Stimulated activated CD8-positive, alpha-beta memory T cell treated with anti-CD3 and anti-CD28 coated beads, Interleukin-12 subunit alpha, Interleukin-12 subunit beta, amount 100 ng/mL, for 24 hours (primary cell): Measurements from ENCODE around the gene MARVELD2.
"Not testable (repeated sequence)": the region's sequence is repeated elsewhere in the genome, so short reads cannot be mapped to it uniquely, and the experiment has no call there.

ENCODE experiments used
- DNase-seq: peaks from one replicate; pipeline ENCODE4 v3.0.0-alpha.2; 2020; ENCODE audit errors: extremely low read depth

MARVELD2 gene

GRCh38 chr5:69450116-69450515 is 35.2 kb downstream of the MARVELD2 start:
- no peak for DNase-seq

- DNase-seq: not testable (repeated sequence)
These were observed 35.6 kb downstream of the MARVELD2 start for GRCh38 chr5:69450527-69450926.

GRCh38 chr5:69451941-69452647 is 37.2 kb downstream of the MARVELD2 start:
- DNase-seq: no peak

- not testable (repeated sequence) for DNase-seq
These were observed 38.6 kb downstream of the MARVELD2 start for GRCh38 chr5:69453487-69453886.

- no peak for DNase-seq
These were observed 39.7 kb downstream of the MARVELD2 start for GRCh38 chr5:69454460-69455249.

GRCh38 chr5:69455428-69455988 is 40.6 kb downstream of the MARVELD2 start:
- DNase-seq: not testable (repeated sequence)

GRCh38 chr5:69462170-69462569 is 47.3 kb downstream of the MARVELD2 start:
- no peak for DNase-seq

GRCh38 chr5:69466375-69466774 is 51.5 kb downstream of the MARVELD2 start:
- not testable (repeated sequence) for DNase-seq

- DNase-seq: no peak
These were observed 52.7 kb downstream of the MARVELD2 start for GRCh38 chr5:69467442-69468225.

GRCh38 chr5:69468631-69469030 is 53.7 kb downstream of the MARVELD2 start:
- no peak for DNase-seq

- DNase-seq: not testable (repeated sequence)
These were observed 56.6 kb downstream of the MARVELD2 start for GRCh38 chr5:69471516-69471915.

- not testable (repeated sequence) for DNase-seq
These were observed 57.7 kb downstream of the MARVELD2 start for GRCh38 chr5:69472535-69473143.

GRCh38 chr5:69477170-69477569 is 62.3 kb downstream of the MARVELD2 start:
- no peak for DNase-seq

GRCh38 chr5:69478296-69478695 is 63.4 kb downstream of the MARVELD2 start:
- not testable (repeated sequence) for DNase-seq

GRCh38 chr5:69484891-69485290 is 70.0 kb downstream of the MARVELD2 start:
- DNase-seq: no peak

- DNase-seq: no peak
These were observed 70.6 kb downstream of the MARVELD2 start for GRCh38 chr5:69485471-69485870.

- no peak for DNase-seq
These were observed 74.3 kb downstream of the MARVELD2 start for GRCh38 chr5:69489246-69489645.

GRCh38 chr5:69491027-69491426 is 76.1 kb downstream of the MARVELD2 start:
- DNase-seq: no peak

GRCh38 chr5:69491838-69492390 is 77.0 kb downstream of the MARVELD2 start:
- no peak for DNase-seq

- DNase-seq: no peak
These were observed 77.5 kb downstream of the MARVELD2 start, which contains the start of gene OCLN for GRCh38 chr5:69492391-69492922. Gene OCLN, plus strand, starts transcription at chr5:69492790. Its CDS starts 11,455 bp downstream, at chr5:69504245.

- DNase-seq: no peak
These were observed 78.0 kb downstream of the MARVELD2 start for GRCh38 chr5:69492923-69493395.
